Spinal cord (tissue), 10 donors: ENCODE results near the gene TNRC6B. TPM values are rescaled to one million over a fixed set of nuclear protein-coding genes. Genes with fewer than 3 reads are reported as not detected.
"Not testable (repeated sequence)": the region's sequence is repeated elsewhere in the genome, so short reads cannot be mapped to it uniquely, and the experiment has no call there.

Experiments
- DNase-seq, 6 donors: peaks; one replicate each; pipeline versions ENCODE4 v3.0.0 to v3.0.0-alpha.2; 2013 to 2015; ENCODE audit warnings: low spot score in 6 of 6, low read depth in 4 of 6
- H3K27ac ChIP-seq: one replicate; pipeline ENCODE4 v1.5.1; 2013; ENCODE audit warnings: low read depth, low read length, control low read depth
- H3K27me3 ChIP-seq: one replicate; pipeline ENCODE4 v1.6.1; 2013; ENCODE audit warnings: low read length; ENCODE audit not compliant: control insufficient read depth, insufficient read depth
- H3K36me3 ChIP-seq: one replicate; pipeline ENCODE4 v1.6.1; 2013; ENCODE audit warnings: low read length; ENCODE audit not compliant: control insufficient read depth, insufficient read depth
- H3K4me1 ChIP-seq: one replicate; pipeline ENCODE4 v1.6.1; 2013; ENCODE audit warnings: low read length; ENCODE audit not compliant: control insufficient read depth, insufficient read depth
- H3K4me3 ChIP-seq: one replicate; pipeline ENCODE4 v1.5.1; 2013; ENCODE audit warnings: low read depth, low read length, control low read depth
- H3K9me3 ChIP-seq: one replicate; pipeline ENCODE4 v1.6.1; 2013; ENCODE audit warnings: low read length; ENCODE audit not compliant: control insufficient read depth, insufficient read depth
- WGBS: methylation state at CpG from one replicate; pipeline ENCODE4 v1.1.5; 2013; ENCODE audit warnings: missing lambda C conversion rate; ENCODE audit not compliant: insufficient coverage; 5-methylcytosine and 5-hydroxymethylcytosine counted together
- polyA plus RNA-seq, 2 donors: library from polyadenylated mRNA; unstranded; fragments of 120-200 nt; gene quantifications; one replicate each; pipeline ENCODE4 v1.2.1, GENCODE V29; 2013; ENCODE audit not compliant: insufficient read length in 2 of 2
- total RNA-seq, 2 donors: library from RNA; depleted of rRNA in 1 of 2; stranded (reverse); fragments of 120-200 nt in 1 of 2; fragments of >200 nt in 1 of 2; gene quantifications; one replicate each; pipeline versions ENCODE4 v1.2.3 to v1.2.4, GENCODE V29; 2013 to 2014
- donor health status: healthy.

Gene TNRC6B
- total and polyA plus RNA-seq, 4 donors: 16.7 to 38.7 (median 26.5) TPM

- peak in 2 of 6 donors; percentile 31 to 48 for DNase-seq
- Histone ChIP-seq H3K36me3 (no peaks in the 10 kb centered on the region), H3K9me3 (no peaks in the 10 kb centered on the region), H3K27me3 (no peaks in the 10 kb centered on the region), H3K27ac (no peak overlapping the region), H3K4me1 (peaks cover 38% of the 10 kb centered on the region), H3K4me3 (no peak overlapping the region)
- WGBS: 62% methylated on average over 2 of the region's 7 CpGs
Observed at GRCh38 chr22:40196628-40197360, 19.1 kb downstream of the TNRC6B start.

- not testable (repeated sequence) for H3K27ac ChIP-seq, H3K36me3 ChIP-seq, H3K4me3 ChIP-seq, DNase-seq, H3K9me3 ChIP-seq, H3K27me3 ChIP-seq
- H3K4me1 ChIP-seq: peaks cover 37% of the 10 kb centered on the region
- 59% methylated on average over 7 of the region's 9 CpGs for WGBS
Observed at GRCh38 chr22:40197421-40197820, 19.7 kb downstream of the TNRC6B start.

GRCh38 chr22:40198733-40199132, 21.0 kb downstream of the TNRC6B start:
- DNase-seq: no peak
- Histone ChIP-seq H3K36me3 (no peaks in the 10 kb centered on the region), H3K4me1 (peaks cover 26% of the 10 kb centered on the region), H3K27ac (no peak overlapping the region), H3K9me3 (no peaks in the 10 kb centered on the region), H3K4me3 (no peak overlapping the region), H3K27me3 (no peaks in the 10 kb centered on the region)
- 100% methylated on average over 1 of the region's 3 CpGs for WGBS

- Histone ChIP-seq H3K27me3 (no peaks in the 10 kb centered on the region), H3K36me3 (no peaks in the 10 kb centered on the region), H3K4me3 (no peak overlapping the region), H3K27ac (no peak overlapping the region), H3K4me1 (peaks cover 23% of the 10 kb centered on the region), H3K9me3 (no peaks in the 10 kb centered on the region)
- no CpG with 5 or more reads among the region's 2 CpGs for WGBS
- DNase-seq: no peak
Observed at GRCh38 chr22:40199223-40199622, 21.5 kb downstream of the TNRC6B start.

- 100% methylated on average over 3 of the region's 7 CpGs for WGBS
- Histone ChIP-seq H3K36me3 (no peaks in the 10 kb centered on the region), H3K4me1 (peaks cover 20% of the 10 kb centered on the region), H3K27ac (no peak overlapping the region), H3K27me3 (no peaks in the 10 kb centered on the region), H3K9me3 (no peaks in the 10 kb centered on the region), H3K4me3 (no peak overlapping the region)
- no peak for DNase-seq
Observed at GRCh38 chr22:40199852-40200251, 22.1 kb downstream of the TNRC6B start.

- Histone ChIP-seq H3K27ac (no peak overlapping the region), H3K27me3 (no peaks in the 10 kb centered on the region), H3K9me3 (no peaks in the 10 kb centered on the region), H3K4me1 (peaks cover 20% of the 10 kb centered on the region), H3K4me3 (no peak overlapping the region), H3K36me3 (no peaks in the 10 kb centered on the region)
- WGBS: 95% methylated on average over 3 of the region's 7 CpGs
- DNase-seq: no peak
Observed at GRCh38 chr22:40200795-40201530, 23.2 kb downstream of the TNRC6B start.

GRCh38 chr22:40202225-40202944, 24.7 kb downstream of the TNRC6B start:
- H3K4me3 ChIP-seq: no peak overlapping the region
- H3K4me1 ChIP-seq: peaks cover 9% of the 10 kb centered on the region
- 63% methylated on average over 1 of the region's 9 CpGs for WGBS
- H3K27ac ChIP-seq: no peak overlapping the region
- no peaks in the 10 kb centered on the region for H3K36me3 ChIP-seq
- no peaks in the 10 kb centered on the region for H3K9me3 ChIP-seq
- no peak for DNase-seq
- no peaks in the 10 kb centered on the region for H3K27me3 ChIP-seq

GRCh38 chr22:40203572-40203971, 25.8 kb downstream of the TNRC6B start:
- DNase-seq: no peak
- no peaks in the 10 kb centered on the region for H3K36me3 ChIP-seq
- WGBS: no CpG with 5 or more reads among the region's 5 CpGs
- no peak overlapping the region for H3K27ac ChIP-seq
- no peaks in the 10 kb centered on the region for H3K27me3 ChIP-seq
- no peak overlapping the region for H3K4me3 ChIP-seq
- H3K4me1 ChIP-seq: peaks cover 5% of the 10 kb centered on the region
- H3K9me3 ChIP-seq: no peaks in the 10 kb centered on the region

- DNase-seq: peak in 1 of 6 donors; percentile 58
- Histone ChIP-seq H3K4me3 (no peak overlapping the region), H3K27me3 (no peaks in the 10 kb centered on the region), H3K27ac (no peak overlapping the region), H3K9me3 (no peaks in the 10 kb centered on the region), H3K4me1 (peaks cover 7% of the 10 kb centered on the region), H3K36me3 (no peaks in the 10 kb centered on the region)
- WGBS: no CpG with 5 or more reads among the region's 5 CpGs
Observed at GRCh38 chr22:40204321-40205116, 26.8 kb downstream of the TNRC6B start.
